Loucy (cell line): ENCODE measurements around the gene C1QTNF5.

Experiments
- H2AFZ ChIP-seq: fragments of 200-600 bp; sonication (generic); 2 replicates; pipeline ENCODE4 v1.6.0; 2016; ENCODE audit warnings: antibody characterized with exemption, mild to moderate bottlenecking, low read length, moderate library complexity
- H3F3A ChIP-seq: fragments of 200-600 bp; 2 replicates; pipeline ENCODE4 v1.6.0; 2016; ENCODE audit warnings: antibody characterized with exemption, low read depth, mild to moderate bottlenecking
- H3K27me3 ChIP-seq: fragments of 200-600 bp; sonication (generic); 2 replicates; pipeline ENCODE4 v1.6.1; 2014; ENCODE audit warnings: low read length, mild to moderate bottlenecking; ENCODE audit not compliant: insufficient read depth, poor library complexity, severe bottlenecking
- H3K36me3 ChIP-seq: fragments of 200-600 bp; sonication (generic); 2 replicates; pipeline ENCODE4 v1.6.1; 2016; ENCODE audit warnings: low read length; ENCODE audit not compliant: insufficient read depth
- H3K4me1 ChIP-seq: fragments of 200-600 bp; sonication (generic); 2 replicates; pipeline ENCODE4 v1.5.1; 2014; ENCODE audit warnings: low read length, mild to moderate bottlenecking; ENCODE audit not compliant: insufficient read depth, poor library complexity, severe bottlenecking
- H3K4me2 ChIP-seq: fragments of 200-600 bp; sonication (generic); 2 replicates; pipeline ENCODE4 v1.6.0; 2014; ENCODE audit warnings: antibody characterized with exemption, low read length, low read depth, mild to moderate bottlenecking; ENCODE audit not compliant: poor library complexity, severe bottlenecking
- H3K4me3 ChIP-seq: fragments of 200-600 bp; sonication (generic); 2 replicates; pipeline ENCODE4 v1.5.1; 2014; ENCODE audit warnings: low read length, mild to moderate bottlenecking, mixed read lengths; ENCODE audit not compliant: poor library complexity, severe bottlenecking
- H3K79me2 ChIP-seq: fragments of 200-600 bp; sonication (generic); 2 replicates; pipeline ENCODE4 v1.6.1; 2014; ENCODE audit warnings: low read length; ENCODE audit not compliant: insufficient read depth
- H3K9ac ChIP-seq: fragments of 200-600 bp; sonication (generic); 2 replicates; pipeline ENCODE4 v1.6.0; 2014; ENCODE audit warnings: mild to moderate bottlenecking, low read depth, low read length, moderate library complexity; ENCODE audit not compliant: poor library complexity, severe bottlenecking
- H3K9me2 ChIP-seq: fragments of 200-600 bp; sonication (generic); replicated peaks from 2 replicates; pipeline ENCODE4 v1.6.1; 2016; ENCODE audit warnings: low read depth, low read length, mixed read lengths
- H3K9me3 ChIP-seq: fragments of 200-600 bp; sonication (generic); 2 replicates; pipeline ENCODE4 v1.6.1; 2014; ENCODE audit warnings: mild to moderate bottlenecking, antibody characterized with exemption, low read length, low read depth; ENCODE audit not compliant: insufficient read depth
- H4K20me1 ChIP-seq: fragments of 200-600 bp; sonication (generic); 2 replicates; pipeline ENCODE4 v1.6.0; 2014; ENCODE audit warnings: antibody characterized with exemption, low read length, mild to moderate bottlenecking; ENCODE audit not compliant: insufficient read depth, poor library complexity, severe bottlenecking
- EZH2phosphoT487 ChIP-seq: fragments of 200-600 bp; IDR thresholded peaks from 2 replicates; pipeline ENCODE4 v1.6.1; 2018; ENCODE audit warnings: antibody characterized with exemption, mild to moderate bottlenecking, moderate library complexity, borderline replicate concordance
- TF ChIP-seq, protein P1 (sequence below): fragments of 200-600 bp; sonication (generic); conservative IDR thresholded peaks from 2 replicates; pipeline ENCODE4 v1.5.1; 2014; ENCODE audit warnings: mild to moderate bottlenecking, antibody characterized with exemption, low read length

Gene C1QTNF5

DNA sequence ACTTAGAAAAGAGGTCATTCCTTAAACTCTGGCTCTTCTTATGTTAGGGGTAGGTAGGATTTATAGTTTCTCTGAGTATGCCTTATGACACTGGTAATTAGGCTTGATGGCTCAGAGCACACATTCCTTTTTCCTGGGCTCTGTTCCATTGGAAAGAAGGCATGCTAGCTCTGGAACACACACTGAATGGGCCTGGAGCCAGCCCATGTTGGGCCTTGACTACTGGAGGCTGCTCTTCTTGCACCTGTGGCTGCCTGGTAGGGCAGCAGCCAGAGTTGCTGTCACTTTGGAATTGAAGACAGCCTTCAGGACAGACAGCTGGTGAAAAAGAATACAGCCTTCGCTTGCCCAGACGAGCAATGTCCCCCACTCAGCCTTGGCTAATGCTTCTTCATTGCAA, 42.0 kb downstream of the C1QTNF5 start:
- Histone ChIP-seq H3K9ac (no peak overlapping the region), H3K27me3 (no peaks in the 10 kb centered on the region), H2AFZ (no peak overlapping the region), H3K4me2 (no peak overlapping the region), H3K79me2 (no peaks in the 10 kb centered on the region), H3K4me3 (no peak overlapping the region), H3F3A (no peaks in the 10 kb centered on the region), H3K36me3 (peaks cover 87% of the 10 kb centered on the region), H4K20me1 (no peaks in the 10 kb centered on the region), H3K4me1 (no peaks in the 10 kb centered on the region), H3K9me2 (no peaks in the 10 kb centered on the region), H3K9me3 (no peaks in the 10 kb centered on the region)
- TF ChIP-seq, protein P1, sequence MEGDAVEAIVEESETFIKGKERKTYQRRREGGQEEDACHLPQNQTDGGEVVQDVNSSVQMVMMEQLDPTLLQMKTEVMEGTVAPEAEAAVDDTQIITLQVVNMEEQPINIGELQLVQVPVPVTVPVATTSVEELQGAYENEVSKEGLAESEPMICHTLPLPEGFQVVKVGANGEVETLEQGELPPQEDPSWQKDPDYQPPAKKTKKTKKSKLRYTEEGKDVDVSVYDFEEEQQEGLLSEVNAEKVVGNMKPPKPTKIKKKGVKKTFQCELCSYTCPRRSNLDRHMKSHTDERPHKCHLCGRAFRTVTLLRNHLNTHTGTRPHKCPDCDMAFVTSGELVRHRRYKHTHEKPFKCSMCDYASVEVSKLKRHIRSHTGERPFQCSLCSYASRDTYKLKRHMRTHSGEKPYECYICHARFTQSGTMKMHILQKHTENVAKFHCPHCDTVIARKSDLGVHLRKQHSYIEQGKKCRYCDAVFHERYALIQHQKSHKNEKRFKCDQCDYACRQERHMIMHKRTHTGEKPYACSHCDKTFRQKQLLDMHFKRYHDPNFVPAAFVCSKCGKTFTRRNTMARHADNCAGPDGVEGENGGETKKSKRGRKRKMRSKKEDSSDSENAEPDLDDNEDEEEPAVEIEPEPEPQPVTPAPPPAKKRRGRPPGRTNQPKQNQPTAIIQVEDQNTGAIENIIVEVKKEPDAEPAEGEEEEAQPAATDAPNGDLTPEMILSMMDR = no peak
- no peak for TF ChIP-seq EZH2phosphoT487

DNA sequence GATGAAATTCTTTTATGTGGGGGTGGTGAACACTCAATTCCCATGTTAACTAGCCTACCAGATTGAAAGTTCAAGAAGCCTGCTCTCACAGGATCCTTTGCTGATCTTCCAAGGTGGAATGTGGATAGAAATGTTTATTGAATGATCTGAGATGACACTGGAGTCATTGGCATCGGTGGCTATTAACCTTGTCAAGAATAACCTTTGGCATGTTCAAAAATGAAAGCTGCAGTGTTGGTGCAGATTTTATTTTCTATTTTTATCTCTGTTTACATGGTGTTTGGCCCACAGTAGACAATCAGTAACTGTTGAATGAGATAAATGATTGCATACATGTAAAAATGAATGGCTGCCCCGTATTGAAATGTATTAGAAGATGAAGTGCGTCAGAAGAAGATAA, 42.7 kb downstream of the C1QTNF5 start:
- H3K36me3 ChIP-seq = peaks cover 83% of the 10 kb centered on the region
- H4K20me1 ChIP-seq = no peaks in the 10 kb centered on the region
- no peak overlapping the region for H2AFZ ChIP-seq
- TF ChIP-seq, protein P1 = no peak
- TF ChIP-seq EZH2phosphoT487 = no peak
- no peak overlapping the region for H3K9ac ChIP-seq
- H3K27me3 ChIP-seq = no peaks in the 10 kb centered on the region
- no peaks in the 10 kb centered on the region for H3K9me2 ChIP-seq
- no peaks in the 10 kb centered on the region for H3K9me3 ChIP-seq
- no peak overlapping the region for H3K4me3 ChIP-seq
- no peak overlapping the region for H3K4me2 ChIP-seq
- no peaks in the 10 kb centered on the region for H3K4me1 ChIP-seq
- no peaks in the 10 kb centered on the region for H3F3A ChIP-seq
- H3K79me2 ChIP-seq = no peaks in the 10 kb centered on the region

DNA sequence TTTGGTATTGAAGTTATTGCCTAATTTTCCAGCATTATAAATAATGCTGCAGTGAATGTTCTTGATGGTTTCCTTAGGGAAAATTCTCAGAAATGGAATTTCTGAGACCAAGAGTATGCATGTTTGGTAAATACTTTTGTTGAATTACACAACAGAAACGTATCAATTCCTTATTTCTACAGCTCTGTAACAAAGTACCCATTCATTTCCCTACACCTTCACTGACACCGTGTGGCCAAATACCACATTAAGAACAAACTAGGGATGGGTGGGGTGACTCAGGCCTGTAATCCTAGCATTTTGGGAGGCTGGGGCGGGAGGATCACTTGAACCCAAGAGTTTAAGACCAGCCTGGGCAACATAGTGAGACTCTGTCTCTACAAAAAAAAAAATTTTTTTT, 45.5 kb downstream of the C1QTNF5 start:
- Histone ChIP-seq H3K27me3 (no peaks in the 10 kb centered on the region), H3K4me2 (no peak overlapping the region), H3K9me2 (no peaks in the 10 kb centered on the region), H2AFZ (no peak overlapping the region), H3K4me3 (no peak overlapping the region), H3K4me1 (no peaks in the 10 kb centered on the region), H3K36me3 (peaks cover 63% of the 10 kb centered on the region), H3F3A (no peaks in the 10 kb centered on the region), H4K20me1 (no peaks in the 10 kb centered on the region), H3K79me2 (no peaks in the 10 kb centered on the region), H3K9me3 (peaks cover 4% of the 10 kb centered on the region; the same call in 1 of the 2 replicates), H3K9ac (no peak overlapping the region)
- TF ChIP-seq EZH2phosphoT487 = no peak
- TF ChIP-seq, protein P1 = no peak
